Adrenal gland (tissue), 12 donors: ENCODE data around the gene ANKRD44. TPM values are rescaled to one million over a fixed set of nuclear protein-coding genes. Genes with fewer than 3 reads are reported as not detected.
"Not testable (repeated sequence)": the region's sequence is repeated elsewhere in the genome, so short reads cannot be mapped to it uniquely, and the experiment has no call there.

Source experiments
- DNase-seq, 7 donors: peaks; one replicate each; pipeline ENCODE4 v3.0.0-alpha.2; 2019 to 2020
- H3K27ac ChIP-seq, 5 donors: fragments of 200-600 bp; sonication (generic) in 4 of 5; 1 replicate in 3 of 5; 2 replicates in 2 of 5; pipeline versions ENCODE4 v1.5.1 to v1.8.0; 2016 to 2020; ENCODE audit warnings: mild to moderate bottlenecking in 1 of 5
- H3K27me3 ChIP-seq: fragments of 200-600 bp; 2 replicates; pipeline ENCODE4 v1.8.0; 2021
- H3K36me3 ChIP-seq, 2 donors: fragments of 200-600 bp; replicated peaks in 1 of 2; 1 replicate in 1 of 2; 2 replicates in 1 of 2; pipeline versions ENCODE4 v1.5.1 to v1.8.0; 2018 to 2022
- H3K4me1 ChIP-seq, 2 donors: fragments of 200-600 bp; replicated peaks in 1 of 2; 1 replicate in 1 of 2; 2 replicates in 1 of 2; pipeline versions ENCODE4 v1.5.1 to v1.8.0; 2018 to 2021
- H3K4me3 ChIP-seq, 4 donors: fragments of 200-600 bp; sonication (generic) in 3 of 4; one replicate each; pipeline ENCODE4 v1.5.1; 2016 to 2018
- H3K9me3 ChIP-seq, 3 donors: fragments of 200-600 bp; sonication (generic) in 1 of 3; replicated peaks in 1 of 3; 1 replicate in 2 of 3; 2 replicates in 1 of 3; pipeline versions ENCODE4 v1.5.1 to v1.8.0; 2016 to 2021
- CTCF ChIP-seq, 6 experiments: fragments of 450-650 bp in 4 of 6; fragments of 200-600 bp in 2 of 6; sonication (generic) in 1 of 6; IDR thresholded peaks; 1 replicate in 5 of 6; 2 replicates in 1 of 6; pipeline versions ENCODE4 v1.5.1 to v1.8.0; 2016 to 2021; ENCODE audit warnings: antibody characterized with exemption in 6 of 6, mild to moderate bottlenecking in 2 of 6, moderate library complexity in 1 of 6
- POLR2A ChIP-seq, 2 donors: fragments of 450-650 bp; IDR thresholded peaks; one replicate each; pipeline ENCODE4 v1.6.1; 2017; ENCODE audit warnings: antibody characterized with exemption in 2 of 2, mild to moderate bottlenecking in 2 of 2, moderate library complexity in 1 of 2
- WGBS, 4 donors: extraction: QIAGEN DNeasy Blood & Tissue Kit in 2 of 4; methylation state at CpG; one replicate each; pipeline versions ENCODE4 v1.1.5 to v1.1.7; 2013 to 2017; 5-methylcytosine and 5-hydroxymethylcytosine counted together
- intact Hi-C, 2 donors: fragments of 100-400 bp; cut with DNase I; formaldehyde crosslinking; loops; one replicate each; pipeline versions ENCODE4 v1.14.1 to v1.15.0; 2022 to 2023
- polyA plus RNA-seq, 3 donors: library from polyadenylated mRNA; stranded (reverse); fragments of 200-250 nt in 2 of 3; fragments of 350-450 nt in 1 of 3; fragmentation: Illumina TruSeq in 1 of 3; extraction: RNeasy Lipid Tissue Mini Kit (QIAGEN cat#74804) in 1 of 3; gene quantifications; one replicate each; pipeline ENCODE4 v1.2.3, GENCODE V29; 2013 to 2014
- total RNA-seq, 9 donors: library from RNA; depleted of rRNA in 4 of 9; stranded (reverse); fragments of >200 nt in 4 of 9; fragments of 120-200 nt in 1 of 9; fragmentation: NEBNext Ultra II Directional in 1 of 9; extraction: Animal tissue kit (Norgen Biotek cat#: 25700) in 1 of 9; gene quantifications; one replicate each; pipeline versions ENCODE4 v1.1.0 to v1.2.4, GENCODE V29; 2013 to 2023
- donor health status: healthy with polysubstance abuse.
- donor health status: Bipolar disorder and iron deficiency.
- donor health status: DM: yes; HTN: yes; CAD: no.
- donor health status: DM: no; HTN: no; CAD: no.
- donor health status: DM: no; HTN: no; CAD: no.
- donor health status: DM: yes; HTN: yes; CAD: no.

Gene ANKRD44
- total and polyA plus RNA-seq, 12 donors: 3.8 to 40.2 (median 21.3) TPM

GRCh38 chr2:197349699-197350098 lies 39.1 kb upstream of the ANKRD44 start:
- Histone ChIP-seq H3K36me3 (no peaks in the 10 kb centered on the region), H3K9me3 (no peaks in the 10 kb centered on the region), H3K4me1 (peaks cover 10 to 12% of the 10 kb centered on the region in 2 donors), H3K4me3 (no peak overlapping the region), H3K27ac (no peak overlapping the region), H3K27me3 (no peaks in the 10 kb centered on the region)
- no peak for TF ChIP-seq POLR2A (IDR thresholded peaks at IDR 0.05)
- no peak for TF ChIP-seq CTCF (IDR thresholded peaks at IDR 0.05)
- intact Hi-C loops: no loop called here
- 88 to 97% (median 94%) methylated on average over 2 of the region's 2 CpGs for WGBS, 4 donors
- no peak for DNase-seq

- TF ChIP-seq CTCF (IDR thresholded peaks at IDR 0.05) (no peak), POLR2A (IDR thresholded peaks at IDR 0.05) (no peak)
- Histone ChIP-seq H3K4me3 (no peak overlapping the region), H3K27ac (no peak overlapping the region), H3K9me3 (no peaks in the 10 kb centered on the region), H3K36me3 (no peaks in the 10 kb centered on the region), H3K4me1 (peaks cover 10 to 12% of the 10 kb centered on the region in 2 donors), H3K27me3 (no peaks in the 10 kb centered on the region)
- intact Hi-C loops: no loop called here
- no peak for DNase-seq
- WGBS, 4 donors: 60 to 75% (median 65%) methylated on average over 3 to 5 of the region's 5 CpGs
Observed at GRCh38 chr2:197348721-197349360, 38.3 kb upstream of the ANKRD44 start.

- Histone ChIP-seq H3K9me3 (no peaks in the 10 kb centered on the region), H3K4me3 (no peak overlapping the region), H3K27ac (no peak overlapping the region), H3K27me3 (no peaks in the 10 kb centered on the region), H3K36me3 (no peaks in the 10 kb centered on the region), H3K4me1 (peaks cover 2 to 3% of the 10 kb centered on the region in 2 donors)
- TF ChIP-seq CTCF (IDR thresholded peaks at IDR 0.05): no peak
- TF ChIP-seq POLR2A (IDR thresholded peaks at IDR 0.05): no peak
- no peak for DNase-seq
- 96 to 98% (median 97%) methylated on average over 5 of the region's 5 CpGs for WGBS, 4 donors
- intact Hi-C loops: no loop called here
Observed at GRCh38 chr2:197345846-197346370, 35.3 kb upstream of the ANKRD44 start.

GRCh38 chr2:197343968-197344367 lies 33.4 kb upstream of the ANKRD44 start:
- H3K27me3 ChIP-seq, intact Hi-C loops, H3K4me1 ChIP-seq, H3K36me3 ChIP-seq, H3K9me3 ChIP-seq, H3K27ac ChIP-seq, H3K4me3 ChIP-seq, DNase-seq: not testable (repeated sequence)
- WGBS, 4 donors: 87 to 94% (median 91%) methylated on average over 5 of the region's 5 CpGs

- intact Hi-C loops: no loop called here
- H3K27ac ChIP-seq: no peak overlapping the region
- no peak overlapping the region for H3K4me3 ChIP-seq
- 90 to 93% (median 90%) methylated on average over 5 of the region's 5 CpGs for WGBS, 4 donors
- DNase-seq: no peak
- H3K4me1 ChIP-seq: no peaks in the 10 kb centered on the region
- H3K27me3 ChIP-seq: no peaks in the 10 kb centered on the region
- H3K36me3 ChIP-seq: no peaks in the 10 kb centered on the region
- H3K9me3 ChIP-seq: no peaks in the 10 kb centered on the region
- no peak for TF ChIP-seq POLR2A (IDR thresholded peaks at IDR 0.05)
- no peak for TF ChIP-seq CTCF (IDR thresholded peaks at IDR 0.05)
Observed at GRCh38 chr2:197340591-197340990, 30.0 kb upstream of the ANKRD44 start.
